K562 (cell line): Measurements from ENCODE around the gene ANKMY1. TPM values are rescaled to one million over a fixed set of nuclear protein-coding genes. Genes with fewer than 3 reads are reported as not detected.

ENCODE experiments used
- ATAC-seq: fragments of 200-7000 bp; cut with Tn5 transposase; 3 replicates; pipeline ENCODE4 v1.9.1; 2020; ENCODE audit warnings: moderate library complexity
- BruUV-seq: library from RNA; stranded (reverse); fragments of 400-500 nt; replicated peaks from 2 replicates; lab custom pipeline; 2021; lab: Mats Ljungman, UMichigan
- CTCF ChIA-PET: fragments of 300-600 bp; formaldehyde crosslinking; extraction: SDS; loops from one replicate; lab custom pipeline; 2021; ENCODE audit warnings: low intra/inter-chr PET ratio; lab: Yijun Ruan, JAX
- POLR2A ChIA-PET: fragments of 300-600, 350-650 bp; sonication (Branson Sonifier 250); formaldehyde crosslinking; extraction: SDS; loops from one replicate; lab custom pipeline; 2021; ENCODE audit warnings: antibody characterized with exemption, inconsistent platforms; lab: Yijun Ruan, JAX
- DNase-seq, 4 experiments: peaks; one replicate each; pipeline versions ENCODE4 v3.0.0 to v3.0.0-alpha.2; 2011 to 2018; ENCODE audit warnings: low spot score in 3 of 4, mixed read lengths in 3 of 4; ENCODE audit errors: extremely low read depth in 1 of 4
- FAIRE-seq: peaks from 2 replicates; lab custom pipeline; 2011; peaks lifted over from hg19 to GRCh38; lab: Jason Lieb, UNC
- H2AFZ ChIP-seq: 2 replicates; pipeline ENCODE4 v1.6.0; 2011; ENCODE audit warnings: low read depth, low read length, control low read depth, inconsistent platforms
- H3K27ac ChIP-seq: fragments of 200-600 bp; 3 replicates; pipeline ENCODE4 v1.8.0; 2011; ENCODE audit warnings: low read depth, mild to moderate bottlenecking, control low read depth, inconsistent platforms, low read length, moderate library complexity, mixed read lengths; ENCODE audit errors: extremely low read depth
- H3K27me3 ChIP-seq, 2 experiments: fragments of 300-600 bp in 1 of 2; 2 replicates in 1 of 2; 3 replicates in 1 of 2; pipeline versions ENCODE4 v1.6.0 to v1.8.0; 2011; ENCODE audit warnings: inconsistent platforms in 2 of 2, low read length in 2 of 2, mild to moderate bottlenecking in 1 of 2, mixed read lengths in 1 of 2, moderate library complexity in 1 of 2; ENCODE audit not compliant: control insufficient read depth in 2 of 2, insufficient read depth in 2 of 2
- H3K36me3 ChIP-seq: fragments of 300-600 bp; 3 replicates; pipeline ENCODE4 v1.8.0; 2011; ENCODE audit warnings: mild to moderate bottlenecking, low read length, inconsistent platforms; ENCODE audit not compliant: control insufficient read depth, insufficient read depth
- H3K4me1 ChIP-seq, 2 experiments: fragments of 200-600 bp in 1 of 2; replicated peaks in 1 of 2; 2 replicates in 1 of 2; 3 replicates in 1 of 2; pipeline versions ENCODE4 v1.5.1 to v1.8.0; 2011; ENCODE audit warnings: inconsistent platforms in 2 of 2, low read length in 2 of 2, mild to moderate bottlenecking in 1 of 2, mixed read lengths in 1 of 2, moderate library complexity in 1 of 2; ENCODE audit not compliant: control insufficient read depth in 2 of 2, insufficient read depth in 2 of 2
- H3K4me2 ChIP-seq: 2 replicates; pipeline ENCODE4 v1.6.1; 2011; ENCODE audit warnings: low read length, control low read depth, inconsistent platforms, mixed read lengths; ENCODE audit not compliant: insufficient read depth
- H3K4me3 ChIP-seq: fragments of 200-600 bp; sonication (generic), shearing (Covaris generic); 2 replicates; pipeline ENCODE4 v1.5.1; 2016; ENCODE audit warnings: control low read depth, inconsistent platforms
- H3K79me2 ChIP-seq: fragments of 200-600 bp; 3 replicates; pipeline ENCODE4 v1.8.0; 2011; ENCODE audit warnings: low read length, inconsistent platforms; ENCODE audit not compliant: control insufficient read depth, insufficient read depth
- H3K9ac ChIP-seq, 2 experiments: 2 replicates each; pipeline versions ENCODE4 v1.6.0 to v1.6.1; 2011; ENCODE audit warnings: low read depth in 2 of 2, low read length in 2 of 2, control low read depth in 1 of 2, inconsistent platforms in 1 of 2, mild to moderate bottlenecking in 1 of 2, mixed read lengths in 1 of 2; ENCODE audit not compliant: insufficient read depth in 1 of 2
- H3K9me1 ChIP-seq: one replicate; pipeline ENCODE4 v1.6.0; 2011; ENCODE audit warnings: inconsistent platforms, mild to moderate bottlenecking, low read length, moderate library complexity; ENCODE audit not compliant: control insufficient read depth, insufficient read depth
- H3K9me3 ChIP-seq: replicated peaks from 2 replicates; pipeline ENCODE4 v1.5.1; 2011; ENCODE audit warnings: low read depth, low read length, inconsistent platforms; ENCODE audit not compliant: control insufficient read depth, insufficient read depth
- H4K20me1 ChIP-seq: replicated peaks from 2 replicates; pipeline ENCODE4 v1.6.1; 2011; ENCODE audit warnings: low read length, inconsistent platforms, mixed read lengths; ENCODE audit not compliant: control insufficient read depth, insufficient read depth
- ASH1L ChIP-seq: fragments of 450-650 bp; IDR thresholded peaks from 2 replicates; pipeline ENCODE4 v1.6.1; 2018; ENCODE audit warnings: borderline replicate concordance, mild to moderate bottlenecking, low read depth; ENCODE audit not compliant: partially characterized antibody
- ESRRA ChIP-seq: fragments of 450-650 bp; IDR thresholded peaks from 2 replicates; pipeline ENCODE4 v1.6.1; 2014; ENCODE audit warnings: low read depth, mild to moderate bottlenecking, moderate library complexity, borderline replicate concordance
- FOXP1 ChIP-seq: sonication (generic); formaldehyde crosslinking; IDR thresholded peaks from 2 replicates; pipeline ENCODE4 v1.8.0; 2022; ENCODE audit warnings: mild to moderate bottlenecking, missing genetic modification reagents
- HNRNPK ChIP-seq: fragments of 200-400 bp; formaldehyde crosslinking; IDR thresholded peaks from one replicate; pipeline ENCODE4 v1.6.1; 2018; ENCODE audit warnings: mild to moderate bottlenecking, low read depth, low read length; ENCODE audit not compliant: poor library complexity, severe bottlenecking
- ILF3 ChIP-seq: fragments of 450-650 bp; IDR thresholded peaks from 2 replicates; pipeline ENCODE4 v1.6.1; 2018; ENCODE audit warnings: antibody characterized with exemption, mild to moderate bottlenecking, moderate library complexity, borderline replicate concordance
- MECOM ChIP-seq: fragments of 250-450 bp; sonication (Bioruptor Pico); IDR thresholded peaks from 2 replicates; pipeline ENCODE4 v1.8.0; 2022; ENCODE audit warnings: inconsistent platforms
- MEF2A ChIP-seq: IDR thresholded peaks from 2 replicates; pipeline ENCODE4 v1.6.1; 2011; ENCODE audit warnings: low read depth, mild to moderate bottlenecking, low read length, moderate library complexity; ENCODE audit not compliant: control insufficient read depth
- NCOR1 ChIP-seq: fragments of 450-650 bp; IDR thresholded peaks from 2 replicates; pipeline ENCODE4 v1.6.1; 2016; ENCODE audit warnings: mild to moderate bottlenecking, moderate library complexity
- NELFE ChIP-seq: IDR thresholded peaks from 2 replicates; pipeline ENCODE4 v1.6.1; 2011; ENCODE audit warnings: mild to moderate bottlenecking; ENCODE audit not compliant: insufficient read depth, insufficient read length
- SAP30 ChIP-seq: fragments of 200-600 bp; sonication (generic); IDR thresholded peaks from 2 replicates; pipeline ENCODE4 v1.6.1; 2012; ENCODE audit warnings: borderline replicate concordance, low read depth, mild to moderate bottlenecking, moderate library complexity, low read length, control low read depth, inconsistent platforms; ENCODE audit not compliant: insufficient read depth, poor library complexity, severe bottlenecking
- SMARCA4 ChIP-seq: fragments of 450-650 bp; IDR thresholded peaks from 2 replicates; pipeline ENCODE4 v1.6.1; 2016
- SREBF1 ChIP-seq: fragments of 150-350 bp; IDR thresholded peaks from 2 replicates; pipeline ENCODE4 v1.6.1; 2014; ENCODE audit warnings: antibody characterized with exemption, low read depth, low read length, borderline replicate concordance
- TBL1XR1 ChIP-seq, 2 experiments: IDR thresholded peaks; 2 replicates each; pipeline ENCODE4 v1.6.1; 2012; ENCODE audit warnings: improper control_type of control experiment in 2 of 2, low read length in 2 of 2, mild to moderate bottlenecking in 1 of 2
- TCF7L2 ChIP-seq: fragments of 150-350 bp; IDR thresholded peaks from 2 replicates; pipeline ENCODE4 v1.6.1; 2016; ENCODE audit warnings: low read depth, mild to moderate bottlenecking, low read length, moderate library complexity
- ZBTB26 ChIP-seq: fragments of 450-650 bp; formaldehyde crosslinking; IDR thresholded peaks from 2 replicates; pipeline ENCODE4 v1.4.0; 2022; ENCODE audit warnings: missing genetic modification characterization
- ZC3H4 ChIP-seq: sonication (generic); formaldehyde crosslinking; IDR thresholded peaks from 2 replicates; pipeline ENCODE4 v1.9.0; 2021; ENCODE audit warnings: missing genetic modification reagents, borderline replicate concordance
- ZNF121 ChIP-seq: sonication (generic); formaldehyde crosslinking; conservative IDR thresholded peaks from 2 replicates; pipeline ENCODE4 v1.8.0; 2022; ENCODE audit warnings: missing genetic modification reagents
- ZNF224 ChIP-seq: sonication (generic); formaldehyde crosslinking; IDR thresholded peaks from 2 replicates; pipeline ENCODE4 v1.8.0; 2022; ENCODE audit warnings: mild to moderate bottlenecking, missing genetic modification reagents
- ZNF3 ChIP-seq: fragments of 250-450 bp; sonication (Bioruptor Pico); IDR thresholded peaks from 2 replicates; pipeline ENCODE4 v1.5.0; 2021; ENCODE audit warnings: mild to moderate bottlenecking, moderate library complexity
- WGBS: fragments of 100-300 bp; shearing (Covaris generic); methylation state at CpG from one replicate; pipeline ENCODE4 v1.1.6; 2016; ENCODE audit warnings: low coverage, mixed read lengths; ENCODE audit not compliant: insufficient coverage; ENCODE audit errors: missing lambda C conversion rate; 5-methylcytosine and 5-hydroxymethylcytosine counted together
- in situ Hi-C: fragments of 300-500 bp; cut with MboI; formaldehyde crosslinking; loops from 4 replicates; pipeline ENCODE4 v1.15.0; 2018; ENCODE audit warnings: inconsistent platforms, mixed read lengths
- intact Hi-C: fragments of 100-400 bp; cut with micrococcal nuclease; formaldehyde crosslinking; loops from 2 replicates; pipeline ENCODE4 v1.14.2; 2022
- polyA plus RNA-seq, 8 experiments: library from polyadenylated mRNA; depleted of rRNA in 4 of 8; stranded (reverse) in 5 of 8; unstranded in 3 of 8; fragments of >200 nt; fragmentation: Nextera tagmentation in 2 of 8; fragmentation: Illumina TruSeq in 1 of 8; extraction: Ambion mirVana in 2 of 8; extraction: Trizol in 1 of 8; gene quantifications; 2 replicates each; pipeline versions ENCODE4 v1.2.1 to v1.2.3, GENCODE V29; 2011 to 2014; ENCODE audit warnings: inconsistent platforms in 1 of 8, missing spikeins in 1 of 8
- total RNA-seq, 7 experiments: library from RNA; depleted of rRNA in 6 of 7; stranded (reverse); fragments of >200 nt in 6 of 7; fragmentation: Illumina TruSeq in 2 of 7; extraction: Trizol in 2 of 7; gene quantifications; 2 replicates each; pipeline versions ENCODE4 v1.2.1 to v1.2.3, GENCODE V29; 2011 to 2021; ENCODE audit warnings: low replicate concordance in 1 of 7

Gene ANKMY1
- total and polyA plus RNA-seq, 9 of the 15 experiments (the other 6 are each of a cell fraction or from before 2014, with no cell fraction given): 0.75 to 15.1 (median 11.7) TPM

- POLR2A ChIA-PET: no interaction called here
- FAIRE-seq: no peak
- no peaks in the 10 kb centered on the region for H3K27me3 ChIP-seq
- H3K4me1 ChIP-seq: peaks cover 0 to 6% of the 10 kb centered on the region in 2 experiments; a peak in 1 of 5 replicates
- no peak overlapping the region for H3K4me3 ChIP-seq
- no peaks in the 10 kb centered on the region for H3K9me3 ChIP-seq
- no peak overlapping the region; a peak in 1 of 4 replicates for H3K9ac ChIP-seq
- no peaks in the 10 kb centered on the region for H4K20me1 ChIP-seq
- intact Hi-C loops: no loop called here
- WGBS: 91% methylated on average over 6 of the region's 14 CpGs
- no peak overlapping the region for H3K27ac ChIP-seq
- H3K79me2 ChIP-seq: no peaks in the 10 kb centered on the region
- no peak for TF ChIP-seq ZNF224
- TF ChIP-seq ESRRA: no peak
- TF ChIP-seq ZC3H4: no peak
- no peak for TF ChIP-seq ZBTB26 (CRISPR knock-in tag)
- TF ChIP-seq ILF3: no peak
- TF ChIP-seq SREBF1: no peak
- no peak for TF ChIP-seq HNRNPK
- no peak for TF ChIP-seq MECOM (CRISPR knock-in tag)
- TF ChIP-seq SMARCA4: no peak
- TF ChIP-seq ZNF3 (CRISPR knock-in tag): no peak
- TF ChIP-seq NCOR1: no peak
- no peak for TF ChIP-seq SAP30
- TF ChIP-seq ASH1L: no peak
- no peak for TF ChIP-seq FOXP1 (CRISPR knock-in tag)
- no peak for TF ChIP-seq MEF2A
- TF ChIP-seq TCF7L2: no peak
- TF ChIP-seq TBL1XR1 (IDR thresholded peaks at IDR 0.05; ENCODE audit: low read length in 2 of 2): no peak
- TF ChIP-seq ZNF121 (CRISPR knock-in tag): no peak
- no peak for TF ChIP-seq NELFE
- no peak for ATAC-seq
- CTCF ChIA-PET: no interaction called here
- DNase-seq: no peak
- peaks cover 19% of the 10 kb centered on the region; the same call in 2 of the 3 replicates for H3K36me3 ChIP-seq
- in situ Hi-C loops: no loop called here
- H3K4me2 ChIP-seq: no peak overlapping the region
- H3K9me1 ChIP-seq: no peaks in the 10 kb centered on the region
- no peak overlapping the region for H2AFZ ChIP-seq
- BruUV-seq: no TSS peak
Observed at GRCh38 chr2:240502430-240503121, 55.2 kb downstream of the ANKMY1 start.
